Measurements from ENCODE around the gene CRX.

Gene CRX

GRCh38 chr19:47891923-47892666, 70.4 kb downstream of the CRX start:
- no peak for DNase-seq
- peaks cover 12% of the 10 kb centered on the region for H3K4me1 Mint-ChIP-seq
- H3K27me3 Mint-ChIP-seq (ENCODE audit: low read depth, poor library complexity): peaks cover 6% of the 10 kb centered on the region
- no peaks in the 10 kb centered on the region for H3K36me3 Mint-ChIP-seq (ENCODE audit: low read depth)
- H3K9me3 Mint-ChIP-seq: peaks cover 27% of the 10 kb centered on the region
- no peak for TF ChIP-seq CTCF (IDR thresholded peaks at IDR 0.05)
- no peak overlapping the region for H3K4me3 Mint-ChIP-seq
- peak overlapping the region; percentile 57 for H3K27ac Mint-ChIP-seq

Measured in nephron progenitor cell (in vitro differentiated cells).